Measurements from ENCODE around the gene SLC15A3.

Gene SLC15A3

DNA sequence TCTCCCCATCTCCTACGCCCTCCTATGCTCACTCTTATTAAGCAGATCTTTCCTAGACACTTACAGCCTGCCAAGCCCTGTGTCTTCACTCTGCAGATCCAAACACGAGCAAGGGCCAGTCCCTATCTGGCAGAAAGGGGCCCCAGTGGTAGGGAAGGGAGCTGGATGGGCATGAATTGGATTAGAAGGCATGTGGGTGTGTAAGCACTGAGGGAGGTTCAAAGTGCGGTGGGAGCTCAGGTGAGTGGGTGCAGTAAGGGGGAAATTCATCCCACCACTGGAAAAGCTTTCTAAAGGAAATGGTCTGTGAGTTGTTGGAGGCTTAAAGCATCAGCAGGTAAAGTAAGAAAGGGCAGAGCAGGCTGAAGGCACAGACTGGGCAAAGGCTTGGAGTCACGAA, 22.2 kb downstream of the SLC15A3 start:
- Histone ChIP-seq H3K4me1 (ENCODE audit: control insufficient read depth, low read length) (peaks cover 48% of the 10 kb centered on the region), H3K4me3 (ENCODE audit: low read length) (no peak overlapping the region), H3K27ac (ENCODE audit: low read depth, low read length) (no peak overlapping the region), H3K9me2 (replicated peaks; ENCODE audit: control insufficient read depth, low read length) (no peaks in the 10 kb centered on the region), H3K36me3 (ENCODE audit: control insufficient read depth, low read length) (peaks cover 4% of the 10 kb centered on the region; the same call in 1 of the 2 replicates), H3K79me2 (ENCODE audit: control insufficient read depth, low read length) (no peaks in the 10 kb centered on the region), H3F3A (ENCODE audit: control insufficient read depth, insufficient read depth) (peaks cover 24% of the 10 kb centered on the region), H3K27me3 (ENCODE audit: control insufficient read depth, low read length) (peaks cover 6% of the 10 kb centered on the region), H3K9me3 (ENCODE audit: control insufficient read depth, insufficient read depth, low read length) (no peaks in the 10 kb centered on the region), H4K20me1 (ENCODE audit: control insufficient read depth, insufficient read depth, low read depth, low read length) (no peaks in the 10 kb centered on the region), H3K4me2 (ENCODE audit: low read length) (no peak overlapping the region)
- no peak for TF ChIP-seq EZH2phosphoT487 (IDR thresholded peaks at IDR 0.05; ENCODE audit: borderline replicate concordance, low read length)
- TF ChIP-seq, protein P1, sequence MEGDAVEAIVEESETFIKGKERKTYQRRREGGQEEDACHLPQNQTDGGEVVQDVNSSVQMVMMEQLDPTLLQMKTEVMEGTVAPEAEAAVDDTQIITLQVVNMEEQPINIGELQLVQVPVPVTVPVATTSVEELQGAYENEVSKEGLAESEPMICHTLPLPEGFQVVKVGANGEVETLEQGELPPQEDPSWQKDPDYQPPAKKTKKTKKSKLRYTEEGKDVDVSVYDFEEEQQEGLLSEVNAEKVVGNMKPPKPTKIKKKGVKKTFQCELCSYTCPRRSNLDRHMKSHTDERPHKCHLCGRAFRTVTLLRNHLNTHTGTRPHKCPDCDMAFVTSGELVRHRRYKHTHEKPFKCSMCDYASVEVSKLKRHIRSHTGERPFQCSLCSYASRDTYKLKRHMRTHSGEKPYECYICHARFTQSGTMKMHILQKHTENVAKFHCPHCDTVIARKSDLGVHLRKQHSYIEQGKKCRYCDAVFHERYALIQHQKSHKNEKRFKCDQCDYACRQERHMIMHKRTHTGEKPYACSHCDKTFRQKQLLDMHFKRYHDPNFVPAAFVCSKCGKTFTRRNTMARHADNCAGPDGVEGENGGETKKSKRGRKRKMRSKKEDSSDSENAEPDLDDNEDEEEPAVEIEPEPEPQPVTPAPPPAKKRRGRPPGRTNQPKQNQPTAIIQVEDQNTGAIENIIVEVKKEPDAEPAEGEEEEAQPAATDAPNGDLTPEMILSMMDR (IDR thresholded peaks at IDR 0.05; ENCODE audit: low read depth, low read length, poor library complexity, severe bottlenecking), result no peak

- H3K4me3 ChIP-seq (ENCODE audit: low read length), result no peak overlapping the region
- peaks cover 4% of the 10 kb centered on the region; the same call in 1 of the 2 replicates for H3K36me3 ChIP-seq (ENCODE audit: control insufficient read depth, low read length)
- no peak overlapping the region for H3K4me2 ChIP-seq (ENCODE audit: low read length)
- no peaks in the 10 kb centered on the region for H3K9me2 ChIP-seq (replicated peaks; ENCODE audit: control insufficient read depth, low read length)
- no peaks in the 10 kb centered on the region for H3K79me2 ChIP-seq (ENCODE audit: control insufficient read depth, low read length)
- no peaks in the 10 kb centered on the region for H3K9me3 ChIP-seq (ENCODE audit: control insufficient read depth, insufficient read depth, low read length)
- peaks cover 52% of the 10 kb centered on the region for H3K4me1 ChIP-seq (ENCODE audit: control insufficient read depth, low read length)
- H3K27me3 ChIP-seq (ENCODE audit: control insufficient read depth, low read length), result peaks cover 7% of the 10 kb centered on the region
- no peaks in the 10 kb centered on the region for H4K20me1 ChIP-seq (ENCODE audit: control insufficient read depth, insufficient read depth, low read depth, low read length)
- no peak overlapping the region for H3K27ac ChIP-seq (ENCODE audit: low read depth, low read length)
- H3F3A ChIP-seq (ENCODE audit: control insufficient read depth, insufficient read depth), result peaks cover 24% of the 10 kb centered on the region
- no peak for TF ChIP-seq EZH2phosphoT487 (IDR thresholded peaks at IDR 0.05; ENCODE audit: borderline replicate concordance, low read length)
- TF ChIP-seq, protein P1 (IDR thresholded peaks at IDR 0.05; ENCODE audit: low read depth, low read length, poor library complexity, severe bottlenecking), result no peak
These were observed 23.4 kb downstream of the SLC15A3 start for GRCh38 chr11:60928563-60929001.

DNA sequence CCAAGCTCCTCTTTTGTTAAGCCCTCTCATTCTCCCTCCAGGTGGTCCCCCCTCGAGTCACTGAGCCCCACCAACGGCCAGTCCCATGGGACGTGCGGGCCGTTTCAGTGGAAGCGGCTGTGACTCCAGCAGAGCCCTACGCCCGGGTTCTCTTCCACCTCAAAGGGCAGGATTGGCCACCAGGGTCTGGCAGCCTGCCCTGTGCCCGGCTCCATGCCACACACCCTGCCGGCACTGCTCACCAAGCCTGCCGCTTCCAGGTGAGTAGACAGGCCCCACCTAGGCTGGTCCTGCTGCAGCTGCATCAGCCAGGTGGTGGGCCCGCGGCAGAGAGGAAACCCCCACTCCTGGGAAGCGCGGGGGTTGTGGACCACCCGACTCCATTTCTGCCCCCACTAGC, 24.4 kb downstream of the SLC15A3 start:
- H4K20me1 ChIP-seq (ENCODE audit: control insufficient read depth, insufficient read depth, low read depth, low read length), result no peaks in the 10 kb centered on the region
- H3K79me2 ChIP-seq (ENCODE audit: control insufficient read depth, low read length), result no peaks in the 10 kb centered on the region
- H3K4me1 ChIP-seq (ENCODE audit: control insufficient read depth, low read length), result peaks cover 44% of the 10 kb centered on the region
- H3K9me3 ChIP-seq (ENCODE audit: control insufficient read depth, insufficient read depth, low read length), result no peaks in the 10 kb centered on the region
- H3K4me2 ChIP-seq (ENCODE audit: low read length), result no peak overlapping the region
- H3K9me2 ChIP-seq (replicated peaks; ENCODE audit: control insufficient read depth, low read length), result no peaks in the 10 kb centered on the region
- peaks cover 18% of the 10 kb centered on the region for H3F3A ChIP-seq (ENCODE audit: control insufficient read depth, insufficient read depth)
- TF ChIP-seq, protein P1 (IDR thresholded peaks at IDR 0.05; ENCODE audit: low read depth, low read length, poor library complexity, severe bottlenecking), result no peak
- TF ChIP-seq EZH2phosphoT487 (IDR thresholded peaks at IDR 0.05; ENCODE audit: borderline replicate concordance, low read length), result no peak
- H3K27ac ChIP-seq (ENCODE audit: low read depth, low read length), result no peak overlapping the region
- peaks cover 10% of the 10 kb centered on the region for H3K36me3 ChIP-seq (ENCODE audit: control insufficient read depth, low read length)
- no peak overlapping the region for H3K4me3 ChIP-seq (ENCODE audit: low read length)
- peaks cover 7% of the 10 kb centered on the region for H3K27me3 ChIP-seq (ENCODE audit: control insufficient read depth, low read length)

All from DOHH2 (cell line).